Fibroblast of lung (primary cell): ENCODE results near the gene SLIT3. TPM values are rescaled to one million over a fixed set of nuclear protein-coding genes. Genes with fewer than 3 reads are reported as not detected.

Source experiments
- DNase-seq, 2 donors: peaks; one replicate each; pipeline versions ENCODE4 v3.0.0 to v3.0.0-alpha.2; 2010; ENCODE audit warnings: low read depth in 2 of 2
- H2AFZ ChIP-seq: 2 replicates; pipeline ENCODE4 v1.5.1; 2012; ENCODE audit warnings: low read length, control low read depth, inconsistent platforms
- H3K27ac ChIP-seq: 2 replicates; pipeline ENCODE4 v1.5.1; 2011; ENCODE audit warnings: low read length, control low read depth; ENCODE audit not compliant: insufficient read depth
- H3K27me3 ChIP-seq: 2 replicates; pipeline ENCODE4 v1.5.1; 2011; ENCODE audit warnings: mild to moderate bottlenecking, low read length; ENCODE audit not compliant: control insufficient read depth, insufficient read depth
- H3K36me3 ChIP-seq: 2 replicates; pipeline ENCODE4 v1.5.1; 2011; ENCODE audit warnings: low read length; ENCODE audit not compliant: control insufficient read depth, insufficient read depth
- H3K4me1 ChIP-seq: 2 replicates; pipeline ENCODE4 v1.5.1; 2011; ENCODE audit warnings: low read length; ENCODE audit not compliant: control insufficient read depth, insufficient read depth; ENCODE audit errors: extremely low read depth
- H3K4me2 ChIP-seq: 2 replicates; pipeline ENCODE4 v1.5.1; 2011; ENCODE audit warnings: low read length, control low read depth; ENCODE audit not compliant: insufficient read depth; ENCODE audit errors: extremely low read depth
- H3K4me3 ChIP-seq, 4 experiments: fragments of 200-600 bp in 1 of 4; sonication (generic) in 1 of 4; replicated peaks in 1 of 4; 2 replicates each; pipeline ENCODE4 v1.5.1; 2011 to 2016; ENCODE audit warnings: low read length in 4 of 4, low read depth in 3 of 4, mild to moderate bottlenecking in 3 of 4, control low read depth in 2 of 4, inconsistent platforms in 1 of 4, mixed read lengths in 1 of 4; ENCODE audit not compliant: insufficient read depth in 1 of 4; ENCODE audit errors: control extremely low read depth in 1 of 4
- H3K79me2 ChIP-seq: 2 replicates; pipeline ENCODE4 v1.5.1; 2012; ENCODE audit warnings: mild to moderate bottlenecking, low read length, inconsistent platforms; ENCODE audit not compliant: control insufficient read depth, insufficient read depth
- H3K9ac ChIP-seq: 2 replicates; pipeline ENCODE4 v1.5.1; 2011; ENCODE audit warnings: mild to moderate bottlenecking, low read length, control low read depth; ENCODE audit not compliant: insufficient read depth
- H3K9me3 ChIP-seq: 2 replicates; pipeline ENCODE4 v1.5.1; 2012; ENCODE audit warnings: low read depth, low read length; ENCODE audit not compliant: control insufficient read depth, insufficient read depth
- H4K20me1 ChIP-seq: 2 replicates; pipeline ENCODE4 v1.5.1; 2011; ENCODE audit warnings: low read length; ENCODE audit not compliant: control insufficient read depth, insufficient read depth; ENCODE audit errors: extremely low read depth
- CTCF ChIP-seq, 2 donors: IDR thresholded peaks in 1 of 2; conservative IDR thresholded peaks in 1 of 2; 1 replicate in 1 of 2; 2 replicates in 1 of 2; pipeline ENCODE4 v1.5.1; 2011 to 2012; ENCODE audit warnings: low read length in 2 of 2, control low read depth in 1 of 2, inconsistent platforms in 1 of 2, low read depth in 1 of 2, mild to moderate bottlenecking in 1 of 2
- EZH2 ChIP-seq: IDR thresholded peaks from 2 replicates; pipeline ENCODE4 v1.5.1; 2012; ENCODE audit warnings: low read length, control low read depth, mild to moderate bottlenecking; ENCODE audit errors: missing control alignments
- polyA plus RNA-seq, 2 donors: library from polyadenylated mRNA; depleted of rRNA in 1 of 2; stranded (reverse) in 1 of 2; unstranded in 1 of 2; fragments of >200 nt; gene quantifications; 2 replicates each; pipeline ENCODE4 v1.2.1, GENCODE V29; 2011 to 2012; ENCODE audit warnings: missing spikeins in 1 of 2
- total RNA-seq: library from RNA; depleted of rRNA; stranded (reverse); fragments of >200 nt; gene quantifications from 2 replicates; pipeline ENCODE4 v1.2.1, GENCODE V29; 2014

The SLIT3 gene
- total and polyA plus RNA-seq, 2 donors (not counting 1 experiment from before 2014, with no cell fraction given), result 1.6 to 4.6 TPM

DNA sequence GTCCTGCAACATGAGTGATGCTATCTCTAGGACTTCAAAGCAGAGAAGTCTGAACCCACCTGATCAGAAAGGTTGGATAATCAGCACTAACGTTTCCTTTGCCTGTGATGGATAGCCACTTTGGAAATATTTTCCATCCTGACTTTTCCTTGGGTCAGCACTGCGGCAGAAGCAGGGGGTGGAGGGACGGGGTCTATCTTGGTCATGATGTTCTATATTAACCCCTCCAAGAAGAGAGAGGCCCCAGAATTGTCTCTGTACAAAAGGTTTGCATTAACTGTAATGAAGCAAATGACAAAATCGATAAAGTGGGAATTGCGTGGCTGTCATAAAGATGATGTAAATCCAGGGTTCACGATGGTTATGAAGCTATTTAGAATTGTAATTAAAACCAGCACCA is 441.9 kb downstream of the SLIT3 start:
- Histone ChIP-seq H3K4me1 (no peaks in the 10 kb centered on the region), H3K4me3 (no peak overlapping the region), H3K27ac (no peak overlapping the region), H3K27me3 (no peaks in the 10 kb centered on the region), H3K36me3 (no peaks in the 10 kb centered on the region), H3K9me3 (no peaks in the 10 kb centered on the region), H3K4me2 (no peak overlapping the region), H4K20me1 (no peaks in the 10 kb centered on the region), H3K9ac (no peak overlapping the region), H2AFZ (no peak overlapping the region), H3K79me2 (no peaks in the 10 kb centered on the region)
- TF ChIP-seq EZH2 (no peak), CTCF (conservative IDR thresholded peaks at IDR 0.05 in 1 of 2, IDR thresholded peaks at IDR 0.05 in 1 of 2; ENCODE audit: low read depth in 1 of 2, low read length in 2 of 2) (no peak)
- no peak for DNase-seq

- no peak overlapping the region for H3K9ac ChIP-seq
- no peaks in the 10 kb centered on the region for H3K9me3 ChIP-seq
- H2AFZ ChIP-seq, result no peak overlapping the region
- H4K20me1 ChIP-seq, result no peaks in the 10 kb centered on the region
- no peaks in the 10 kb centered on the region for H3K4me1 ChIP-seq
- DNase-seq, result no peak
- H3K36me3 ChIP-seq, result no peaks in the 10 kb centered on the region
- H3K79me2 ChIP-seq, result no peaks in the 10 kb centered on the region
- H3K27ac ChIP-seq, result no peak overlapping the region
- no peaks in the 10 kb centered on the region for H3K27me3 ChIP-seq
- H3K4me3 ChIP-seq, result no peak overlapping the region
- TF ChIP-seq CTCF (conservative IDR thresholded peaks at IDR 0.05 in 1 of 2, IDR thresholded peaks at IDR 0.05 in 1 of 2; ENCODE audit: low read depth in 1 of 2, low read length in 2 of 2) (no peak), EZH2 (no peak)
- no peak overlapping the region for H3K4me2 ChIP-seq
Measured at GRCh38 chr5:168858371-168858770, 442.6 kb downstream of the SLIT3 start.

- Histone ChIP-seq H3K9me3 (no peaks in the 10 kb centered on the region), H3K79me2 (no peaks in the 10 kb centered on the region), H3K27ac (no peak overlapping the region), H3K36me3 (no peaks in the 10 kb centered on the region), H4K20me1 (no peaks in the 10 kb centered on the region), H3K4me2 (no peak overlapping the region), H3K4me3 (no peak overlapping the region), H3K27me3 (no peaks in the 10 kb centered on the region), H3K4me1 (no peaks in the 10 kb centered on the region), H2AFZ (no peak overlapping the region), H3K9ac (no peak overlapping the region)
- DNase-seq, result no peak
- TF ChIP-seq EZH2, result no peak
- no peak for TF ChIP-seq CTCF (conservative IDR thresholded peaks at IDR 0.05 in 1 of 2, IDR thresholded peaks at IDR 0.05 in 1 of 2; ENCODE audit: low read depth in 1 of 2, low read length in 2 of 2)
Measured at GRCh38 chr5:168853972-168854371, 447.0 kb downstream of the SLIT3 start.
